Epithelial cell of esophagus (primary cell): ENCODE data around the gene ESR2.
"Not testable (repeated sequence)": the region's sequence is repeated elsewhere in the genome, so short reads cannot be mapped to it uniquely, and the experiment has no call there.

Experiments used
- DNase-seq: peaks from one replicate; pipeline ENCODE4 v3.0.0; 2010; ENCODE audit warnings: low read depth
- H3K4me3 ChIP-seq: 2 replicates; pipeline ENCODE4 v1.5.1; 2011; ENCODE audit warnings: mild to moderate bottlenecking, low read length, control low read depth
- TF ChIP-seq, protein P1 (sequence below): IDR thresholded peaks from 2 replicates; pipeline ENCODE4 v1.5.1; 2011; ENCODE audit warnings: low read depth, mild to moderate bottlenecking, low read length, control low read depth, inconsistent platforms; ENCODE audit not compliant: insufficient read depth; ENCODE audit errors: missing control alignments

The ESR2 gene

DNA sequence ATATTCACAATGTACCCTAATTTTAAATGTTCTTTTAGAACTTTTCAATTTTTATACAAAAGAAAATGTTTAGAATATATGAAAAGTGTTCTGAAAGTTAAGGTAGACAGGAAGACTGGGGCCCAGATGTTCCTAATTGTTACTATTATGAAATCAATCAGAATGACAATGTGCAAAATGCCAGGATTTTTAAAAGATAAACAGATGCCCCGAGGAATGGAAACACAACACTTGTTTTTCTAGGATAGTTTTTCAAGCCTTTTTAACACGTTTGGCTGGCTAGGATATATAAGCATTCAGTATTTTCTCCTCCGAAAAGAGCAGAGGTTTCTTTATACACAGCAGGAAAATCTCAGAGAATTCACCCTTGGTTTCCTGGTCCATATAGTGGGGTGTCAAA, 106.8 kb downstream of the ESR2 start:
- TF ChIP-seq, protein P1, sequence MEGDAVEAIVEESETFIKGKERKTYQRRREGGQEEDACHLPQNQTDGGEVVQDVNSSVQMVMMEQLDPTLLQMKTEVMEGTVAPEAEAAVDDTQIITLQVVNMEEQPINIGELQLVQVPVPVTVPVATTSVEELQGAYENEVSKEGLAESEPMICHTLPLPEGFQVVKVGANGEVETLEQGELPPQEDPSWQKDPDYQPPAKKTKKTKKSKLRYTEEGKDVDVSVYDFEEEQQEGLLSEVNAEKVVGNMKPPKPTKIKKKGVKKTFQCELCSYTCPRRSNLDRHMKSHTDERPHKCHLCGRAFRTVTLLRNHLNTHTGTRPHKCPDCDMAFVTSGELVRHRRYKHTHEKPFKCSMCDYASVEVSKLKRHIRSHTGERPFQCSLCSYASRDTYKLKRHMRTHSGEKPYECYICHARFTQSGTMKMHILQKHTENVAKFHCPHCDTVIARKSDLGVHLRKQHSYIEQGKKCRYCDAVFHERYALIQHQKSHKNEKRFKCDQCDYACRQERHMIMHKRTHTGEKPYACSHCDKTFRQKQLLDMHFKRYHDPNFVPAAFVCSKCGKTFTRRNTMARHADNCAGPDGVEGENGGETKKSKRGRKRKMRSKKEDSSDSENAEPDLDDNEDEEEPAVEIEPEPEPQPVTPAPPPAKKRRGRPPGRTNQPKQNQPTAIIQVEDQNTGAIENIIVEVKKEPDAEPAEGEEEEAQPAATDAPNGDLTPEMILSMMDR, result no peak
- H3K4me3 ChIP-seq, result no peak overlapping the region
- no peak for DNase-seq

DNA sequence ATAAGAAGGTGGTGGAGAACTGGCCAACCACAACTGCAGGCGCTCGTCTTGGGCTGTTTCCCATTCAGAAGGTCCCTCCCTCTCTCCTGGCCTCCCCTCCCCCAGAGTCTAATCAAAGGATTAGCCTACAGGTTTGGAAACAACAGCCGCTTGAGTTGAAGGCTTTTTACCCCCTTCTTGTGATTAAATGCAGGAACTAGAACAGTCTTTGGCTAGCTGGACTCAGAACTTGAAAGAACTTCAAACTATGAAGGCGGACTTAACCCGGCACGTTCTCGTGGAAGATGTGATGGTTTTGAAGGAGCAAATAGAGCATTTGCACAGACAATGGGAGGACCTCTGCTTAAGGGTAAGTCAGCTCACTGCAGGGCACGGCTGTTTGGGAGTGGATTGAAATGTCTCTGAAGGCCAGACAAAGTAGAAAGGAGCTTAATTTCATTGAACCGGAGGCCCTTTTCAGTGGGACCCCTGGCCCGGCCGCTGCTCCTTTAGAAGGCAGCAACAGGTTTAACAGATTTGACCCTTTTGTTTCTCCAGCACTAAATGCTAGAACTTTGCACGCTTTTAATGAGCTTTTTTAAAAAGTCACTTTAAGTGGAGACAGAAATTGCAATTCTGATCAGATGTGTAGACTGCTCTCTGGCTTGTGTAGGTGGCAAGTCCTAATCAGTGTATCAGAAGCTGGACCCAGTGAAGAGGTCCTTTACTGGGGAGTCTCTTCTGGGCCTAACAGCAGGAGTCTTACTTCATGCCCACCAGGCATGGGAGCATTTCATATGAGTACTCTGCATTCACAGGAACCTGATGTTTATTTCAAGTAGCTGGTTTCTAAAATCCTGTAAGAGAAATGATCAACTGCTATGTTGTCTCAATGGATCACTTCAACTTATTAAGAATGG, 107.7 kb downstream of the ESR2 start:
- H3K4me3 ChIP-seq, result no peak overlapping the region
- DNase-seq, result no peak
- TF ChIP-seq, protein P1, result no peak

DNA sequence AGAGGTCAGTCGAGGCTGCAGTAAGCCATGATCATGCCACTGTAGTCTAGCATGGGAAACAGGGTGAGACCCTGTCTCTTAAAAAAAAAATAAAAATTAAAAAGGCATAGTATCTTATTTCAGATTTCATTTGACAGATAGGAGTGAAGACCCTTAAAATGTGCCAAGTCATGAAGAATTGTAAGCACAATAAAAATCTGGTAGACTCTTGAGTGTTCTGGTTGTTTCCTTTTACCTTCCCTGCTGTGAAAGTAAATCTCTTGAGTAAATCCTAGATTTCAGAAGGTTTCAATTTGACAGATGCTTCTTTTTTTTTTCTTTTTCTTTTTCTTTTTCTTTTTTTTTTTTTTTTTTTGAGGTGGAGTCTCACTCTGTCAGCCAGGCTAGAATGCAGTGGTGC, 109.0 kb downstream of the ESR2 start:
- no peak overlapping the region for H3K4me3 ChIP-seq
- TF ChIP-seq, protein P1, result no peak
- no peak for DNase-seq

DNA sequence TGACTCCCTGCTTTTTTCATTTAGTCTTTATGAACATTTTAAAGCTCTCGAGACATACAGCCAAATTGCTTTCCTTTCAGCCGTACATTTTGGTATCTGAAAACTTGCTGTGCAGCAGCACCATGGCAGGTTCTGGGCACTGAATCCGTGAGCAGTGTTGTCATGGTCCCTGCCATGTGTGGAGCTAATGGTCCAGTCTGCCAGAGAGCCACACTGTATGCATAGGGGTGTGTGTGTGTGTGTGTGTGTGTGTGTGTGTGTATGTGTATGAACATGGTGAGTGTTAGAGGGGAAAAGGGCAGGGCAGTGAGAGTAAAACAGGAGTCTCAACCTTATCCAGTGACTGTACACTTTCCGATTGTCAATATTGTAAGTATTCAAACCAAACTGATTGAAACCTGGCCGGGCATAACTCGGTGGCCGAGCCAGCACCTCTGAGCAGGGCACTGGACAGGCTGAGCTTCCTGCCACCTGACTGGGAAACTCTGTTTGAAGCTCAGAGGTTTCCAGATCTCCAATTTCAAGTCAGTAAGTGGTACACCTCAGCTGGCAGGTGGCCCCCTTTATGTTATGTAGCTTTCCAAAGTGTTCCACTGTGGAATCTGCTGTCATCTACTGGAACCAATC, 110.0 kb downstream of the ESR2 start:
- no peak overlapping the region for H3K4me3 ChIP-seq
- no peak for DNase-seq
- TF ChIP-seq, protein P1, result no peak

DNA sequence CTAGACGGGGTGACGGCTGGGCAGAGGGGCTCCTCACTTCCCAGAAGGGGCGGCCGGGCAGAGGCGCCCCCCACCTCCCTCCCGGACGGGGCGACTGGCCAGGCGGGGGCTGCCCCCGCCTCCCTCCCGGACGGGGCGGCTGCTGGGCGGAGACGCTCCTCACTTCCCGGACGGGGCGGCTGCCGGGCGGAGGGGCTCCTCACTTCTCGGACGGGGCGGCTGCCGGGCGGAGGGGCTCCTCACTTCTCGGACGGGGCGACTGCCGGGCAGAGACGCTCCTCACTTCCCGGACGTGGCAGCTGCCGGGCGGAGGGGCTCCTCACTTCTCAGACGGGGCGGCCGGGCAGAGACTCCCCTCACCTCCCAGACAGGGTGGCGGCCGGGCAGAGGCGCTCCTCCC, 111.3 kb downstream of the ESR2 start:
- not testable (repeated sequence) for H3K4me3 ChIP-seq, DNase-seq

DNA sequence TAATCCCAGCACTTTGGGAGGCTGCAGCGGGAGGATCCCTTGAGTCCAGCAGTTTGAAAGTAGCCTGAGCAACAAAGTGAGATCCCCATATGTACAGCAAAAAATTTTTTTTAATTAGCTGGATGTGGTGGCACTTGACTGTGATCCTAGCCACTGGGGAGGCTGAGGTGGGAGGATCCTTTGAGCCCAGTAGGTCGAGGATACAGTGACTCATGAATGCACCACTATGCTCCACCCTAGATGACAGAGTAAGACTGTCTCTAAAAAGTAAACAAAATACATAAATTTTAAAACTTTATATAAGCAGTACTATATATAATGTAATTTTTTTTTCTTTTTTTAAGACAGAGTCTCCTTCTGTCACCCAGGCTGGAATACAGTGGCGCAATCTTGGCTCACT, 115.4 kb downstream of the ESR2 start:
- TF ChIP-seq, protein P1, result no peak
- no peak overlapping the region for H3K4me3 ChIP-seq
- no peak for DNase-seq

DNA sequence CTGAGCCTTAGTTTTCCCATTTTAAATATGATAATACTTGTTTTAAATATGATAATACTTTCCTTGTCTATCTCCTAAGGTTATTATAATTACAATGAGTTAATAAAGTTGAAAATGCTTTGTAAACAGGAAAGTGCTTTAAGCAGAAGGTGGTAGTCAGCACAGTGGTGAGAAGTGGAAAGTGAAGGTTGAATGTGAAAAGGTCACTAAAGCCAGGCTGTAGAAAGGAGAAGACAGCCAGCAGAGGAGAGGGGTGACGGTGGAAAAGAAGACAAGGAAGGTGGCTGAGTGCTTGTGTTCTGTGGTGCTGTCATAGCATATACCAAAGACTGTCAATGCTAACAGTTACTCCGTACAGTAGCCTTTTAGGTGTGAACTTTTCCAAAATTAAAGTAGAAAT, 117.8 kb downstream of the ESR2 start:
- H3K4me3 ChIP-seq, result no peak overlapping the region
- DNase-seq, result no peak
- TF ChIP-seq, protein P1, result no peak
